Measurements from ENCODE around the gene ELAPOR1. TPM values are rescaled to one million over a fixed set of nuclear protein-coding genes. Genes with fewer than 3 reads are reported as not detected.

The ELAPOR1 gene
- 10 to 100 TPM in 1 of 2 experiments, 1 to 10 TPM in 1; 4.5 to 11.9 TPM for total RNA-seq

DNA sequence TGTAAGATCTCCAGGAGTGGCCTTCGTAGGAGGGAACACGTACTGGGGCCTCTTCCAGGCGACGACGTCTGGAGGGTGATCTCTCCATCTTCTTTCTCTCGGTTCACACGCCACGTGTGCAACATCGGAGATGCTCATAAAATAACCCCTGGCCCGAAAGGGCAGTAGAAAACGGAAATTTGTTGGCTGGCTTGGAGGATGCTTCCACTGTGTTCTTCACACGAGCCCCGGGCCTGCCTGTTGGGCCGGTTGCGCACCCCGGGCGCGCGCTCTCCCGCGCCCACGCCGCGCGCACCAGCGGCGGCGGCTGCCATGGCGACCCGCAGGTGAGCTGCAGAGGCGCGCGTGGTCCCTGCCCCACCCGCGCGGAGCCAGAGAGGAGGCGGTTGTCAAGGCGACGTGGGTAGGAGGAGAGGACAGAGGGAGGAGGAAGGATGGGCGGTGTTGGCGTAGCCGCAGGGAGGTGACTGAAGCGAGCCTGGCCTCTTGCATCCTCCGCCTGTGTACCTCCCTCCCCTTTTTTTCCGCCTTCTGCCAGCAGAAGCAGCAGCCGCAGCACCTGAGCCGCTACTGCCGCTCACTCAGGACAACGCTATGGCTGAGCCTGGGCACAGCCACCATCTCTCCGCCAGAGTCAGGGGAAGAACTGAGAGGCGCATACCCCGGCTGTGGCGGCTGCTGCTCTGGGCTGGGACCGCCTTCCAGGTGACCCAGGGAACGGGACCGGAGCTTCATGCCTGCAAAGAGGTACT, at the start of gene ELAPOR1:
ELAPOR1 (plus strand) TSS at position 526 of the 752 bp plus-strand sequence; CDS start at position 595, 69 bp downstream.
- Mint-ChIP-seq H3K4me3 (peak within 1 kb of the TSS; percentile 77), H3K4me1 (peaks cover 28% of the 10 kb centered on the region), H3K9me3 (ENCODE audit: low read depth) (no peaks in the 10 kb centered on the region), H3K36me3 (no peaks in the 10 kb centered on the region), H3K27me3 (peaks cover 31% of the 10 kb centered on the region), H3K27ac (peak within 1 kb of the TSS; percentile 48)
- ATAC-seq (peak; percentile 88), DNase-seq (peak; percentile 91)
- CTCF ChIA-PET = interaction anchor here (0.9 to 8.2 kb wide), 19 partner anchors 12 to 422 kb away, joined by 3 to 114 read pairs (median 4); partner anchors contain the start of genes PRPF38B, SARS1 and TMEM167B

DNA sequence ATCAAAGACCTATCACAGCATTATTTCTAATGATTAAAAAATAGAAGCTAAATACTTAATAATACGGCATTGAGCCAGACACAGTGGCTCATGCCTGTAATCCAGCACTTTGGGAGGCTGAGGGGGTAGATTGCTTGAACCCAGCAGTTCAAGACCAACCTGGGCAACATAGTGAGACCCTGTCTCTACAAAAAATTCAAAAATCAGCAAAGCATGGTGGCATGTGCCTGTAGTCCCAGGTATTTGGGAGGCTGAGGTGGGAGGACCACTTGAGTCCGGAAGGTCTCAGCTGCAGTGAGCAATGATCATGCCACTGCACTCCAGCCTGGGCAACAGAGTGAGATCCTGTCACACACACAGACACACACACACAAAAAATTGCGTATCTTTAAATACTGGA, 48.8 kb upstream of the ELAPOR1 start:
- H3K27ac Mint-ChIP-seq = no peak overlapping the region
- CTCF ChIA-PET = interaction anchor here (1.1 kb wide), 1 partner anchor 47 kb away, joined by 4 read pairs; a partner anchor contains a TSS
- H3K36me3 Mint-ChIP-seq = peaks cover 17% of the 10 kb centered on the region
- H3K4me1 Mint-ChIP-seq = no peaks in the 10 kb centered on the region
- no peak overlapping the region for H3K4me3 Mint-ChIP-seq
- DNase-seq = no peak
- no peak for ATAC-seq
- H3K9me3 Mint-ChIP-seq (ENCODE audit: low read depth) = no peaks in the 10 kb centered on the region
- H3K27me3 Mint-ChIP-seq = no peaks in the 10 kb centered on the region

DNA sequence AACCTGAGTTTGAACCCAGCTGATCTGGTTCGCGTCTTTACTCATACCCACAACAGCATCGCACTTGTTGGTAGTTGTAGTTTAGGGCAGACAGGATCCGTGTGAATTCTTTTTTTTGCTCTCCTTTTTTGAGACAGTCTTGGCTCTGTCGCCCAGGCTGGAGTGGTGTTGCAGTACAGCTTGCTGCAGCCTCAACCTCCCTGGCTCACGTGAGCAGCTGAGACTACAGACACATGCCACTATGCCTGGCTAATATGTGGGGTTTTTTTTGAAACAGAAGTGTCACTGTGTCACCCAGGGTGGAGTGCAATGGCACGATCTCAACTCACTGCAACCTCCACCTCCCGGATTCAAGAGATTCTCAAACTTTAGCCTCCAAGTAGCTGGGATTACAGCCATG, 46.0 kb upstream of the ELAPOR1 start:
- Mint-ChIP-seq H3K27ac (no peak overlapping the region), H3K4me3 (no peak overlapping the region), H3K27me3 (no peaks in the 10 kb centered on the region), H3K4me1 (peaks cover 2% of the 10 kb centered on the region), H3K36me3 (peaks cover 17% of the 10 kb centered on the region), H3K9me3 (ENCODE audit: low read depth) (no peaks in the 10 kb centered on the region)
- DNase-seq = no peak
- CTCF ChIA-PET = interaction anchor here (2.0 kb wide), 2 partner anchors 8 to 45 kb away, joined by 5 to 6 read pairs; partner anchors contain the start of gene TAF13
- ATAC-seq = no peak

- no peak for ATAC-seq
- Mint-ChIP-seq H3K4me1 (peaks cover 4% of the 10 kb centered on the region), H3K36me3 (peaks cover 19% of the 10 kb centered on the region), H3K27ac (no peak overlapping the region), H3K9me3 (ENCODE audit: low read depth) (no peaks in the 10 kb centered on the region), H3K4me3 (no peak overlapping the region), H3K27me3 (no peaks in the 10 kb centered on the region)
- DNase-seq = no peak
- CTCF ChIA-PET = interaction anchor here (2.0 kb wide), 1 partner anchor 43 kb away, joined by 6 read pairs; a partner anchor contains a TSS
Observed at GRCh38 chr1:109069294-109069693, 44.6 kb upstream of the ELAPOR1 start.

DNA sequence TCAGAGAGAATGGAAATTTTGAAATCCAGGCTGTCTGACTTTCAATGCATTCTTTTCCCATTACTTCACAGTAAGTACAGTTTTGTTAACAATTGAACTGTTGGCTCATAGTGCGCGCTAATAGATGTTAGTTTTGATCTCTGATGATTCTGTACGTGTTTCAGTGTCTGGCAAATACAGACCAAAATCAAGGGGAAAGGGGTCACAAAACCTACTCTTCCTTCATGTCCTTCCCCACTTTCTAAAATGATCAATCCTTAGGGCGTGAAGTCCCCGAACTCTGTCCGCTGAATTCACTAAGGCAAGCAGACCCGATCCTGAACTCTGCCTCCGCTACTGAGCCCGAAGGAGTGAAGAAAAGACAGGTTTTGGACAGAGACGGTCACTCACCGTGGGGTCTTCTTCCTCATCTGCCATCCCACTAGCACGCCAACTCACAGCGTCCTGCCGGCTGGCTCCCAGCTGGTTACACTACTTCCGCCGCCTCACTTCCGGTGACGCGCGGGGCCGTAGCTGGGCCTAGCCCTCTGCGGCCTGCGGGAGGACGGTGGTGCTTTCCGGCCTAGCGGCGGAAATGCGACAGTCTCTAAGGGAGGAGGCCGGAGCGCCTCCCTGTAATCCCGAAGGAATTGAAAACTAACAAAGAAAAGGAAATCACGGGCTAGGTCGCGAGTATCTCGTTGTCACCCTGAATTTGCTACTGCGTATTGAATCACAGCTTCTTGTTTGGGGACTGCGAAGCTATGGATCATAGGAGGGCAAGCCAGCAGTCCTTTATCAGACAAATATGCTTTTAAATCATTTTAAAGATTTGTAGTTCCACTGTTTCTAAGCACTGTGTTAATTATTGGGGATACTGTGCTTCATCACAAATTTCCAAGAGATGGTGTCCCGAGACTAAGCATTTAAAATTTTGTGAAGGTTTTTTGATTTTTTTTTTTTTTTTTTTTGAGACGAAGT, 38.1 kb upstream of the ELAPOR1 start, which contains the start of gene TAF13:
TAF13 (minus strand) TSS at position 473 of the 960 bp plus-strand sequence; CDS start at position 417, 56 bp downstream.
- Mint-ChIP-seq H3K36me3 (peaks cover 7% of the 10 kb centered on the region), H3K4me1 (peaks cover 18% of the 10 kb centered on the region), H3K9me3 (ENCODE audit: low read depth) (no peaks in the 10 kb centered on the region), H3K4me3 (peak within 1 kb of the TSS; percentile 96), H3K27ac (peak within 1 kb of the TSS; percentile 96), H3K27me3 (no peaks in the 10 kb centered on the region)
- CTCF ChIA-PET = interaction anchor here (0.7 to 2.7 kb wide), 8 partner anchors 8 to 114 kb away, joined by 3 to 22 read pairs (median 5); partner anchors contain the start of gene TMEM167B
- DNase-seq (peak; percentile 94), ATAC-seq (peak; percentile 100)

- no peaks in the 10 kb centered on the region for H3K9me3 Mint-ChIP-seq (ENCODE audit: low read depth)
- DNase-seq (no peak), ATAC-seq (no peak)
- no peak overlapping the region for H3K27ac Mint-ChIP-seq
- H3K4me1 Mint-ChIP-seq = peaks cover 15% of the 10 kb centered on the region
- H3K27me3 Mint-ChIP-seq = no peaks in the 10 kb centered on the region
- H3K36me3 Mint-ChIP-seq = peaks cover 3% of the 10 kb centered on the region
- no peak overlapping the region for H3K4me3 Mint-ChIP-seq
- CTCF ChIA-PET = no interaction called here
Observed at GRCh38 chr1:109078317-109078716, 35.6 kb upstream of the ELAPOR1 start.

DNA sequence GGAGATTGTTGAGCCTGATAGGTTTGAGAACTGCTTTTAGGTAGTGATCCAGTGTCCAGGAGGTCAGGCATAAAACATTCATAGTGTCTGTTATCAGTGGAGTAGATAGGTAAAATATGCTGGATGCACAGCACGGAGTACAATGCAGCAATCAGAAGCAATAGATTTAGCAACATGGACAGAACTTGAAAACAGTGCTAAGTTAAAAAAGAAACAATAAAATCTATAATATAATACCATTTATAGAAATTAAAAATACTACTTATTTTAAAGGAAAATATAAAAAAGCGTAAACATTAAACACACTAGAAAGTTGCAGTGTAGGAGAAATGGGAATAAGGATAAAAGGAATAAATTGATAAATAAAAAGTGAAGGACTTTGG, 34.7 kb upstream of the ELAPOR1 start:
- CTCF ChIA-PET = no interaction called here
- Mint-ChIP-seq H3K4me1 (peaks cover 22% of the 10 kb centered on the region), H3K9me3 (ENCODE audit: low read depth) (no peaks in the 10 kb centered on the region)

GRCh38 chr1:109080441-109081082, 33.4 kb upstream of the ELAPOR1 start:
- no peak overlapping the region for H3K4me3 Mint-ChIP-seq
- peaks cover 24% of the 10 kb centered on the region for H3K4me1 Mint-ChIP-seq
- no peaks in the 10 kb centered on the region for H3K9me3 Mint-ChIP-seq (ENCODE audit: low read depth)
- no peaks in the 10 kb centered on the region for H3K36me3 Mint-ChIP-seq
- no peak for DNase-seq
- H3K27ac Mint-ChIP-seq = no peak overlapping the region
- ATAC-seq = no peak
- CTCF ChIA-PET = no interaction called here
- no peaks in the 10 kb centered on the region for H3K27me3 Mint-ChIP-seq

More for the DNA sequence above, 34.7 kb upstream of the ELAPOR1 start:
- DNase-seq = no peak
- no peak overlapping the region for H3K4me3 Mint-ChIP-seq
- H3K36me3 Mint-ChIP-seq = peaks cover 2% of the 10 kb centered on the region
- ATAC-seq = no peak
- H3K27ac Mint-ChIP-seq = no peak overlapping the region
- H3K27me3 Mint-ChIP-seq = no peaks in the 10 kb centered on the region

GRCh38 chr1:109083501-109083900, 30.4 kb upstream of the ELAPOR1 start:
- ATAC-seq (no peak), DNase-seq (no peak)
- H3K27ac Mint-ChIP-seq = no peak overlapping the region
- CTCF ChIA-PET = interaction anchor here (1.2 to 4.2 kb wide), 2 partner anchors 9 to 16 kb away, joined by 4 to 24 read pairs; no protein-coding TSS in a partner anchor
- H3K27me3 Mint-ChIP-seq = no peaks in the 10 kb centered on the region
- no peak overlapping the region for H3K4me3 Mint-ChIP-seq
- H3K9me3 Mint-ChIP-seq (ENCODE audit: low read depth) = no peaks in the 10 kb centered on the region
- no peaks in the 10 kb centered on the region for H3K36me3 Mint-ChIP-seq
- peaks cover 20% of the 10 kb centered on the region for H3K4me1 Mint-ChIP-seq

GRCh38 chr1:109083923-109084322, 30.0 kb upstream of the ELAPOR1 start:
- Mint-ChIP-seq H3K27ac (peak overlapping the region; percentile 61), H3K4me1 (peaks cover 20% of the 10 kb centered on the region)
- peak; percentile 55 for ATAC-seq

DNA sequence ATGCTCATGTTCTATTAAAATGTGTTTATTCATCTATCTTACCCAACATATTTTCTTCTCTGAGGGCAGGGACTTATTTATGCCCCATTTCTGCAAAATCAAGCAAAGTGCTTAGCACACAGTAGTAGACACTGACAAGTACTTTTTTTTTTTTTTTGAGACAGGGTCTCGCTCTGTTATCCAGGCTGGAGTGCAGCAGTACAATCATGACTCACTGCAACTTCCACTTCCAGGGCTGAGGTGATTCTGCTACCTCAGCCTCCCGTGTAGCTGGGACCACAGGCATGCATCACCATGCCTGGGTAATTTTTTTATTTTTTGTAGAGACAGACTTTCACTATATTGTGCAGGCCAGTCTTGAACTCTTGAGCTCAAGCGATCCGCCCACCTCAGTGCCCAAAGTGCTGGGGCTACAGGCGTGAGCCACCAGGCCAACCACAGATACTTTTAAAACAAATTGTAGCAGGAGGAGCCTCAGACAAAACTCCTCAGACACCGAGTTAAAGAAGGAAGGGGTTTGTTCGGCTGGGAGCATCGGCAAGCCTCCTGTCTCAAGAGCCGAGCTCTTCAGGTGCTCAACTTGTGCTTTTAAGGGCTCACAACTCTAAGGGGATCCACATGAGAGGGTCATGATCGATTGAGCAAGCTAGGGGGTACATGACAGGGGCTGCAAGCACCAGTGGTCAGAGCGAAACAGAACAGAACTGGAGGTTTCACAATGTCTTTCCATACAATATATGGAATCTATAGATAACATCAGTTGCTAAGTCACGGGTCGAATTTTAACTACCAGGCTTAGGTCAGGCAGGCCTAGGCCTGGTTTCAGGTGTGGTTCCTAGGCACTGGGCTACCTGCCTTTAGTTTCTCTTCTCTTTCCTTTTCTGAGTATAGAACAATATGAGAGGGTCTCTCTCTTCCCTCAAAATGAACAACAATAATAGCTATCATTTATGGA, 29.1 kb upstream of the ELAPOR1 start:
- Mint-ChIP-seq H3K27me3 (no peaks in the 10 kb centered on the region), H3K36me3 (peaks cover 2% of the 10 kb centered on the region), H3K4me3 (no peak overlapping the region), H3K4me1 (peaks cover 27% of the 10 kb centered on the region), H3K27ac (no peak overlapping the region), H3K9me3 (ENCODE audit: low read depth) (no peaks in the 10 kb centered on the region)
- ATAC-seq = peak; percentile 33
- DNase-seq = no peak
- CTCF ChIA-PET = interaction anchor here (1.1 to 4.2 kb wide), 3 partner anchors 14 to 27 kb away, joined by 3 to 24 read pairs (median 8); a partner anchor contains a TSS

More at GRCh38 chr1:109083923-109084322, 30.0 kb upstream of the ELAPOR1 start:
- Mint-ChIP-seq H3K27me3 (no peaks in the 10 kb centered on the region), H3K9me3 (ENCODE audit: low read depth) (no peaks in the 10 kb centered on the region), H3K36me3 (peaks cover under 1% of the 10 kb centered on the region), H3K4me3 (no peak overlapping the region)
- CTCF ChIA-PET = interaction anchor here (1.1 to 4.2 kb wide), 4 partner anchors 8 to 28 kb away, joined by 3 to 24 read pairs (median 6); a partner anchor contains a TSS
- no peak for DNase-seq

All from activated CD8-positive, alpha-beta memory T cell treated with anti-CD3 and anti-CD28 coated beads, Interleukin-2, amount 10 ng/mL, durations not matched to agents 7 days and 5 days (primary cell).